ENCODE measurements around the gene DDX39A.
"Not testable (repeated sequence)": the region's sequence is repeated elsewhere in the genome, so short reads cannot be mapped to it uniquely, and the experiment has no call there.

Gene DDX39A

DNA sequence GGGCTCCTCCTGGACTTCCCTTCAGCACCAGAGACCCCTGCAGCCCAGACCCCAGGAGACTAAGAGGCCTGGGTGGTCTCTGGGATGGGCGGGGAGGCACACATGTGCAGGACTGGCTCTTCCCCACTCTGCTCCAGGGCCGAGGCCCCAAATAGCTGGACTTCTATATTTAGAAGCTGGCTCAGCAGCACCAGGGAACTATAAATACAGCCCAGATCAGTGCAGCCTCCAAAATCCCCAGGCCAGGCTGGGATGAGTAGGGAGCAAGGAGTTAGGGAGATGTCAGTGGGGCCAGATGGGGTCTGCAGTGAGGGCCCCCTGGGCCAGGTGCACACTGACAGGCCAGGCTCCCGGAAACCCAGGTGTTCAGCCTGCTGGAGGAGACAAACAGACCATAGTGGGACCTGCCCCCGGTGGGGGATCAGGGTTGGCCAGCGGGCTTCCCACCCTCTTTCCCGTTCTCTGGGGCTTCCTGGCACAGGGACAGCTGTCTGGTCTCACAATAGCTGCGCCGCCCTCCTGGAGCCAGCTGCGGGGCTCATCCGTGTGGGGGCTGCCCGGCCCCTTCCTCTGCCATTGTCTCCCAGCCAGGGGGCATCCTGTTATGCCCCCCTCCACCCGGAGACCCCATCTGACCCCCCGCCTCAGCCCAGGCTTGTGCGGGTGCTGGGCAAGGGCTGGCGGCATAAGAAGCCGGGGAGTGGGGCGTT lies 43.4 kb downstream of the DDX39A start:
- Mint-ChIP-seq H3K9me3 (no peaks in the 10 kb centered on the region), H3K27me3 (no peaks in the 10 kb centered on the region), H3K4me1 (ENCODE audit: low read depth) (peaks cover 80% of the 10 kb centered on the region), H3K4me3 (no peak overlapping the region), H3K36me3 (ENCODE audit: low read depth) (no peaks in the 10 kb centered on the region), H3K27ac (peak overlapping the region; percentile 98)
- intact Hi-C loops (cut with micrococcal nuclease): no loop called here

DNA sequence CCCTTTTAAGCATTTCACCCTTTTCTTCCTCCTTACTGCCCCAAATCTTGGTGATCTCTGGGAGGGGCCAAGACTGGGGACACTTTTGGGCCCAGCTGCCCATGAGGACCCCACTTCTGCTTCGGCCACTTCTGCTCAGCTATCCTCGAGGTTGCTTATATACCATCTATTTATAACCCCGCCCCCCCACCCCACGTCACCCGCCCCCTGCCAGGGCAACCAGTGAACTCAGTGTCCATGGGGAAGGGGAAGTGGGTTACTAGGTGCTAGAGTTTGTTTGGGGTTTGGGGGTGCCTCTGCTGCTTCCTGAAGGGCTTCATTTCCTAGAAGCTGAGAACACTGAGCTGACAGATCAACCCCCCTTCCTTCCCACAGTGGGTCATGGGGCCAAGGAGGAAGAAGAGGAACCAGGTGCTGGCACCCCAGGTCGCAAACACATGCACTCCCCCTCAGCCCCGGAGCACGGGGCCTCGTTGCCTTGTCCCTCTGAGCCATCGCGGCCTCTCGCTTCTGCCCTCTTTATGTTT lies 44.0 kb downstream of the DDX39A start:
- Mint-ChIP-seq H3K4me3 (no peak overlapping the region), H3K4me1 (ENCODE audit: low read depth) (peaks cover 80% of the 10 kb centered on the region), H3K27ac (peak overlapping the region; percentile 98), H3K36me3 (ENCODE audit: low read depth) (no peaks in the 10 kb centered on the region), H3K27me3 (no peaks in the 10 kb centered on the region), H3K9me3 (no peaks in the 10 kb centered on the region)
- intact Hi-C loops (cut with micrococcal nuclease): no loop called here

DNA sequence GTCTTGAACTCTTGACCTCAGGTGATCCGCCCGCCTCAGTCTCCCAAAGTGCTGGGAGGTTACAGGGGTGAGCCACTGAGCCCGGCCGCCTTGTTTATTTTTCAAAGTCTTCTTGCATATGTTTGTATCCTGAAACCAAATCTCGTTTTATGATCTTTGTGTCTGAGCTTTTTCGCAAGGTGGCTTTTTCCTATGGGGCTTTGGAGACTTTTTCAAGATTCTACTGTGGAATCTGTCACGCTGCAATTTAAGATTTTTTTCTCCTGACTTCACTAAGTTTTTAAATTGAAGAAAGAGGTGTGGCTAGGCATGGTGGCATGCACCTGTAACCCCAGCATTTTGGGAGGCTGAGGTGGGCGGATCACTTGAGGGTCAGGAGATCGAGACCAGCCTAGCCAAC lies 44.8 kb downstream of the DDX39A start:
- H3K27me3 Mint-ChIP-seq: not testable (repeated sequence)

DNA sequence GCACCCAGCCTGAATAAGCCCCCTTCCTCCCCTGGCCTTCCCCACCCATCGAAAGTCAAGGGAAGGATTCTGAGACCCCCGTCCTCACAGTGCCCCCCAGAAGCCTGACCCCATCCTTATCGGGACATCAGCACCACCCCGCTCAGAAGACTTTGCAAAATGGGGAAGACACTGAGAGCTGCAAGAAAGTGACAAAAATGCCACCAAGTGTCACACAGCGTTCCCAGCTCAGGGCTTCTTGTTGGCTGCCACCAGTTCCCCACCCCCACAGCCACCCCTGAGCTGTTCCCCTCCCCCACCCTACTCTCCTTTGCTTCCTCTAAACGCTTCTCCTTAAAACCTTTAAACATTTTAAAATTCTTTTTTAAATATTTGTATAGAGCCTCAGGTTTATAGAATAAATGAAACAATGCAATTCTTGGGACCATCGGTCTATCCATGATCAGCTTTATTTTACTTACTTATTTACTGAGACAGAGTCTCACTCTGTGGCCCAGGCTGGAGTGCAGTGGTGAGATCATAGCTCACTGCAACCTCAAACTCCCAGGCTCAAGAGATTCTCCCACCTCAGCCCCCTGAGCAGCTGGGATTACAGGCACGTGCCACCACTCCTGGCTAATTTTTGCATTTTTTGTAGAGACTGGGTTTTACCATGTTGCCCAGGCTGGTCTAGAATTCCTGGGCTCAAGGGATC lies 46.6 kb downstream of the DDX39A start:
- Mint-ChIP-seq H3K4me1 (ENCODE audit: low read depth) (peaks cover 82% of the 10 kb centered on the region), H3K27ac (peak overlapping the region; percentile 83), H3K4me3 (peak overlapping the region; percentile 34)
- intact Hi-C loops (cut with micrococcal nuclease); H3K9me3 Mint-ChIP-seq; H3K36me3 Mint-ChIP-seq (ENCODE audit: low read depth); H3K27me3 Mint-ChIP-seq: not testable (repeated sequence)

More for the DNA sequence above, 44.8 kb downstream of the DDX39A start:
- H3K36me3 Mint-ChIP-seq (ENCODE audit: low read depth); H3K4me3 Mint-ChIP-seq; H3K9me3 Mint-ChIP-seq; intact Hi-C loops (cut with micrococcal nuclease): not testable (repeated sequence)
- Mint-ChIP-seq H3K27ac (peak overlapping the region; percentile 98), H3K4me1 (ENCODE audit: low read depth) (peaks cover 83% of the 10 kb centered on the region)

DNA sequence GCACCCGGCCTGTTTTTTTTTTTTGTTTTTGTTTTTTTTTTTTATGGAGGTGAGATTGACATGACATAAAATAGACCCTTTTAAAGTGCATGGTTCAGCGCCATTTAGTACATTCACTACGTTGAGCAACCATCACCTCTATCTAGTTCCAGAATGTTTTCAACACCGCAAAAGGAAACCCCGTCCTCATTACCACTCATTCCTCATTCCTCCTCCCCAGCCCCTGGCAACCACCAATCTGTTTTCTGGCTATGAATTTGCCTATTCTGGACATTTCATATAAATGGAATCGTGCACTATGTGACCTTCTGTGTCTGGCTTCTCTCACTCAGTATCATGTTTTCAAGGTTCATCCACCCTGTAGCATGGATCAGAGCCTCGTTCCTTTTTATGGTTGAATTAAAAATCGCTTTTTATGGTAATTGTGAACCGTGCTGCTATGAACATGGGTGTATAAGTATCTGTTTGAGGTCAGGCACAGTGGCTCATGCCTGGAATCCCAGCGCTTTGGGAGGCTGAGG lies 47.8 kb downstream of the DDX39A start:
- no peaks in the 10 kb centered on the region for H3K27me3 Mint-ChIP-seq
- intact Hi-C loops (cut with micrococcal nuclease): no loop called here
- peaks cover 91% of the 10 kb centered on the region for H3K4me1 Mint-ChIP-seq (ENCODE audit: low read depth)
- no peaks in the 10 kb centered on the region for H3K9me3 Mint-ChIP-seq
- no peak overlapping the region for H3K4me3 Mint-ChIP-seq
- H3K36me3 Mint-ChIP-seq (ENCODE audit: low read depth): no peaks in the 10 kb centered on the region
- H3K27ac Mint-ChIP-seq: peak overlapping the region; percentile 83

DNA sequence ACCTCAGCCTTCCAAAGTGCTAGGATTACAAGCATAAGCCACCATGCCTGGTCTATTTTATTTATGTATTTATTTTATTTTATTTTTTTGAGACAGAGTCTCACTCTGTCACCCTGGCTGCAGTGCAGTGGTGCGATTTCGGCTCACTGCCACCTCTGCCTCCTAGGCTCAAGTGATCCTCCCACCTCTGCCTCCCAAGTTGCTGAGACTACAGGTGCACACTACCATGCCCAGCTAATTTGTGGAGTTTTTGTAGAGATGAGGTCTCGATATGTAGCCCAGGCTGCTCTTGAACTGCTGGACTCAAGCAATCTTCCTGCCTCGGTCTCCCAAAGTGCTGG lies 48.2 kb downstream of the DDX39A start:
- H3K27me3 Mint-ChIP-seq: no peaks in the 10 kb centered on the region
- H3K27ac Mint-ChIP-seq: peak overlapping the region; percentile 95
- no peaks in the 10 kb centered on the region for H3K9me3 Mint-ChIP-seq
- intact Hi-C loops (cut with micrococcal nuclease): no loop called here
- no peaks in the 10 kb centered on the region for H3K36me3 Mint-ChIP-seq (ENCODE audit: low read depth)
- peaks cover 89% of the 10 kb centered on the region for H3K4me1 Mint-ChIP-seq (ENCODE audit: low read depth)
- H3K4me3 Mint-ChIP-seq: no peak overlapping the region

DNA sequence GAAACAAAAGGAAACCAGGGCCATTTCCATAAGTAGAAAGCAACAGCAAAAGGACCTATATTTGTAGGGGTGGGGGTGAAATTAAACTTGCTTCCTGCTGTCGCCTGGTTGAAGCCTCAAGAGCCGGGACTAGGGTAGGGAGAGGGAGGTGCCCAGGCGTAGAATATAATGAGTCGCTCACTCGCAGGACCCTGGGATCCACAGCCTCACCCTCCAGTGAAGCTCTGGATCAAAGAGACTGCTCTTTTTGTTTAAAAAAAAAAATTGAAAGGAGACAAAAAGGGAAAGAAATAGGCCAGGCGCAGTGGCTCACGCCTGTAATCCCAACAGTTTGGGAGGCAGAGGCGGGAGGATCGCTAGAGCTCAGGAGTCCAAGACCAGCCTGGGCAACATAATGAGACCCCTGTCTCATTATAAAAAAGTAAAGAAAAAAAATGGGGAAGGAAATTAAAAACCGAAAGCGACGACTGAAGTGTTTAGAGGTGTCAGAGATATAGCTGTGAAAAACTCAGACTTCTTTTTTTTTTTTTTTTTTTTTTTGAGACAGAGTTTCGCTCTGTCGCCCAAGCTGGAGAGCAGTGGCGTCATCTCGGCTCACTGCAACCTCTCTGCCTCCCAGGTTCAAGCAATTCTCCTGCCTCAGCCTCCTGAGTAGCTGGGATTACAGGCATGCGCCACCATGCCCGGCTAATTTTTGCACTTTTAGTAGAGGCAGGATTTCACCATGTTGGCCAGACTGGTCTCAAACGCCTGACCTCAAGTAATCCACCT lies 48.8 kb downstream of the DDX39A start:
- H3K4me1 Mint-ChIP-seq (ENCODE audit: low read depth): peaks cover 85% of the 10 kb centered on the region
- no peaks in the 10 kb centered on the region for H3K27me3 Mint-ChIP-seq
- peak overlapping the region; percentile 95 for H3K27ac Mint-ChIP-seq
- peak overlapping the region; percentile 47 for H3K4me3 Mint-ChIP-seq
- H3K36me3 Mint-ChIP-seq (ENCODE audit: low read depth): no peaks in the 10 kb centered on the region
- intact Hi-C loops (cut with micrococcal nuclease): no loop called here
- H3K9me3 Mint-ChIP-seq: no peaks in the 10 kb centered on the region

DNA sequence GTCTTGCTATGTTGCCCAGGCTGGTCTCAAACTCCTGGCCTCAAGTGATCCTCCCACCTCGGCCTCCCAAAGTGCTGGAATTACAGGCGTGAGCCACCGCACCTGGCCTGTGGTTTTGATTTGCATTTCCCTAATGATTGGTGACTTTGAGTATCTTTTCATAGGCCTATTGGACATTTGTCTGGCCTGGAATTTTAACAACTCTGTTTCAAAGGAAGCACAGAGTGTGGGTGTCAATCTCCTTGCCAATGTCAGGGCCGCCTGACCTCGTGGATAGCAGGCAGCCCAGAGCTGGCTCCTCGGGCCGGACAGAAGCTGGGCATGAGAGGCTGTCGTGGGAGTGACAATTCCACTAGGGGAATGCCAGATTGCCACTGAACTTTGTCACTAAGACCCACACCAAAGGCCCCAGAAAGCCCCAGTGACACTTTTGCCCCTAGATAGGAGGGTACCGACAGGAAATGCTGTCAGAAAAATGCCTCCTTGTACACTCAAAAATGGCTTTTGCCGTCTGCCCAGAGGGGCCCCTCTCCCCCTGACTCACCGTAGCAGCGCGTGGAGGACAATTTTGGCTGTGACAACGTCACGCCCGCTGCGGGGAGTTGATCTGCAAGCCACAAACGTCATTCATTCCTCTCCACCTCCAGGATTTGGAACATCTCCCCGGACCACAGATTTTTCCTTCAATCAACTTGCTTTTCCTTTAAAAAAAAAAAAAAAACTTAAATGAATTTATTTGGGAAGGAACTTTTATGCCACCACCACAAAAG lies 49.6 kb downstream of the DDX39A start:
- H3K4me1 Mint-ChIP-seq (ENCODE audit: low read depth): peaks cover 85% of the 10 kb centered on the region
- intact Hi-C loops (cut with micrococcal nuclease): loop anchor here (5.0 kb wide), 1 partner anchor 33 kb away; no protein-coding TSS in a partner anchor
- peak overlapping the region; percentile 51 for H3K4me3 Mint-ChIP-seq
- H3K36me3 Mint-ChIP-seq (ENCODE audit: low read depth): no peaks in the 10 kb centered on the region
- H3K9me3 Mint-ChIP-seq: no peaks in the 10 kb centered on the region
- H3K27ac Mint-ChIP-seq: peak overlapping the region; percentile 95
- no peaks in the 10 kb centered on the region for H3K27me3 Mint-ChIP-seq

DNA sequence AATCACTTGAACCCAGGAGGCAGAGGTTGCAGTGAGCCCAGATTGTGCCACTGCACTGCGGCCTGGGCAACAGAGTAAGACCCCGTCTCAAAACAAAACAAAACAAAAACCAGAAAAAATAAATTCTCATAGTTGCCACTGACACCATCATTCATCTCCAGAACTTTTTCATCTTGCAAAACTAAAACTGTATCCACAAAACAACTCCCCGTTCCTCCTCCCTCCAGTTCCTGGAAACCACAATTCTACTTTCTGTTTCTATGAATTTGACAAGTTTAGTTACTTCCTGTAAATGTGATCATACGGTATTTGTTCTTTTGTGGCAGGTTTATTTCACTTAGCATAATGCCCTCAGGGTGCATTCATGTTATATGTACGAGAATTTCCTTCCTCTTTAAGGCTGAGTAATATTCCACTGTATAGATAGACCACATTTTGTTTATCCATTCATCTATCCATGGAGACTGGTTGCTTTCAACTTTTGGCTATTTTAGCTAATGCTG lies 51.1 kb downstream of the DDX39A start:
- peaks cover 88% of the 10 kb centered on the region for H3K4me1 Mint-ChIP-seq (ENCODE audit: low read depth)
- H3K27me3 Mint-ChIP-seq: no peaks in the 10 kb centered on the region
- H3K4me3 Mint-ChIP-seq: peak overlapping the region; percentile 30
- intact Hi-C loops (cut with micrococcal nuclease): loop anchor here (5.0 kb wide), 1 partner anchor 34 kb away; no protein-coding TSS in a partner anchor
- no peaks in the 10 kb centered on the region for H3K9me3 Mint-ChIP-seq
- H3K36me3 Mint-ChIP-seq (ENCODE audit: low read depth): no peaks in the 10 kb centered on the region
- H3K27ac Mint-ChIP-seq: peak overlapping the region; percentile 83

DNA sequence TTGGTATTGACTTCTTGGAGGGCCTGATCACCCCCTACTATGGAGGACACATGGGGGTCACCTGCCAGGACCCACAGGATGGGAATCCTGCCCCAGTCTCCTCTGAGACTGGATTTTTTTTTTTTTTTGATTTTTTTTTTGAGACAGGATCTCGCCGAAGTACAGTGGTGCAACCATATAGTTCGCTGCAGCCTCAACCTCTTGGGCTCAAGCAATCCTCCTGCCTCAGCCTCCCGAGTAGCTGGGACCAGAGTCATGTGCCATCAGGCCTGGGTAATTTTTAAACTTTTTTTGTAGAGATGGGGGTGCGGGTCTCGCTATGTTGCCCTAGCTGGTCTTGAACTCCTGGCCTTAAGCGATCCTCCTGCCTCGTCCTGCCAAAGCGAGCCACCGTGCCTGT lies 52.1 kb downstream of the DDX39A start:
- H3K36me3 Mint-ChIP-seq (ENCODE audit: low read depth): no peaks in the 10 kb centered on the region
- H3K27ac Mint-ChIP-seq: peak overlapping the region; percentile 83
- H3K9me3 Mint-ChIP-seq: no peaks in the 10 kb centered on the region
- H3K27me3 Mint-ChIP-seq: peaks cover 2% of the 10 kb centered on the region
- H3K4me3 Mint-ChIP-seq: no peak overlapping the region
- intact Hi-C loops (cut with micrococcal nuclease): loop anchor here (5.0 kb wide), 1 partner anchor 35 kb away; no protein-coding TSS in a partner anchor
- peaks cover 88% of the 10 kb centered on the region for H3K4me1 Mint-ChIP-seq (ENCODE audit: low read depth)

DNA sequence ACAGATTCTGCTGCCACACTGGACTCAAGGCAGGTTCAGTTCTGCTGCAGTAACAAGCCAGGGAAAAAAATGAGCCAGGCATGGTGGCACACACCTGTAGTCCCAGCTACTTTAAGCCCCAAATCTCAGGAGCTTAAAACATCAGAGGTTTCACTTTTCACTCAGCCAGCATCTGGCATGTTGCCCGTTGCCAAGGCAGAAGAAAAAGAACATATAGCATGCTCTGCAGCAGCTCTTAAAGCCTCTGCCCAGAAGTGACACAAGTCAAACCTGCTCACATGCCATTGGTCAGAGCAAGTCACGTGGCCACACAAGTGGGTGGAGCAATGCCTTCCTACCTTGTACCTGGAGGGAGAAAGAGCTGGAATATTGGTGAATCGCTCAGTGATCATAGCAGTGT lies 52.6 kb downstream of the DDX39A start:
- Mint-ChIP-seq H3K9me3 (no peaks in the 10 kb centered on the region), H3K27me3 (peaks cover 2% of the 10 kb centered on the region), H3K4me1 (ENCODE audit: low read depth) (peaks cover 88% of the 10 kb centered on the region), H3K36me3 (ENCODE audit: low read depth) (no peaks in the 10 kb centered on the region), H3K27ac (peak overlapping the region; percentile 83), H3K4me3 (peak overlapping the region; percentile 37)
- intact Hi-C loops (cut with micrococcal nuclease): loop anchor here (5.0 kb wide), 1 partner anchor 36 kb away; no protein-coding TSS in a partner anchor

DNA sequence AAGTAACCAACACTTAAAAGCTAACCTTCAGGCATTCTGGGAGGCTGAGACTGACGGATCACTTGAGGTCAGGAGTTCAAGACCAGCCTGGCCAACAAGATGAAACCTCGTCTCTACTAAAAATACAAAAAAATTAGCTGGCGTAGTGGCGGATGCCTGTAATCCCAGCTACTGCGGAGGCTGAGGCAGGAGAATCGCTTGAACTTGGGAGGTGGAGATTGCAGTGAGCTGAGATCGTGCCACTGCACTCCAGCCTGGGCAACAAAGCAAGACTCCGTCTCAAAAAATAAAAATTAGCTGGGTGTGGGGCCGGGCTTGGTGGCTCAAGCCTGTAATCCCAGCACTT lies 55.1 kb downstream of the DDX39A start:
- H3K27me3 Mint-ChIP-seq; H3K36me3 Mint-ChIP-seq (ENCODE audit: low read depth); intact Hi-C loops (cut with micrococcal nuclease); H3K4me3 Mint-ChIP-seq; H3K9me3 Mint-ChIP-seq: not testable (repeated sequence)
- Mint-ChIP-seq H3K4me1 (ENCODE audit: low read depth) (peaks cover 65% of the 10 kb centered on the region), H3K27ac (peak overlapping the region; percentile 64)

Measured in dendritic cell treated with granulocyte-macrophage colony-stimulating factor and Interleukin-4, amounts not matched to agents 40 ng/mL and 50 ng/mL, for 4 days (primary cell).